Tibial artery (tissue), 4 donors: ENCODE results near the gene SLC1A3.

Source experiments
- DNase-seq, 2 donors: peaks; one replicate each; pipeline ENCODE4 v3.0.0-alpha.2; 2019
- H3K27ac ChIP-seq, 2 donors: fragments of 200-600 bp; sonication (generic) in 1 of 2; 1 replicate in 1 of 2; 2 replicates in 1 of 2; pipeline ENCODE4 v1.5.1; 2018 to 2019; ENCODE audit warnings: mild to moderate bottlenecking in 1 of 2
- H3K27me3 ChIP-seq, 2 donors: fragments of 200-600 bp; sonication (generic) in 1 of 2; one replicate each; pipeline versions ENCODE4 v1.5.1 to v1.6.0; 2016 to 2019
- H3K36me3 ChIP-seq, 3 donors: fragments of 200-600 bp; sonication (generic) in 2 of 3; one replicate each; pipeline ENCODE4 v1.5.1; 2016 to 2019; ENCODE audit warnings: mild to moderate bottlenecking in 2 of 3
- H3K4me1 ChIP-seq, 4 donors: fragments of 200-600 bp; sonication (generic) in 2 of 4; 1 replicate in 3 of 4; 2 replicates in 1 of 4; pipeline ENCODE4 v1.5.1; 2016 to 2019
- H3K4me3 ChIP-seq, 2 donors: fragments of 200-600 bp; sonication (generic) in 1 of 2; 1 replicate in 1 of 2; 2 replicates in 1 of 2; pipeline ENCODE4 v1.5.1; 2018 to 2019; ENCODE audit warnings: mild to moderate bottlenecking in 2 of 2
- H3K9me3 ChIP-seq, 3 donors: fragments of 200-600 bp; sonication (generic) in 1 of 3; one replicate each; pipeline ENCODE4 v1.5.1; 2016 to 2019
- CTCF ChIP-seq, 2 experiments: fragments of 200-600 bp in 1 of 2; fragments of 450-650 bp in 1 of 2; IDR thresholded peaks; one replicate each; pipeline ENCODE4 v1.5.1; 2017 to 2019; ENCODE audit warnings: antibody characterized with exemption in 2 of 2, mild to moderate bottlenecking in 1 of 2, moderate library complexity in 1 of 2
- intact Hi-C: fragments of 100-400 bp; cut with DNase I; formaldehyde crosslinking; loops from one replicate; pipeline ENCODE4 v1.15.0; 2023; ENCODE audit warnings: low total_unique reads

Gene SLC1A3

GRCh38 chr5:36602704-36603321, 3.6 kb upstream of the SLC1A3 start:
- Histone ChIP-seq H3K27me3 (peaks cover 0 to 2% of the 10 kb centered on the region in 2 donors), H3K27ac (no peak overlapping the region), H3K4me3 (no peak overlapping the region), H3K9me3 (no peaks in the 10 kb centered on the region), H3K36me3 (no peaks in the 10 kb centered on the region), H3K4me1 (peaks cover 0 to 12% (median 4%) of the 10 kb centered on the region in 4 donors)
- intact Hi-C loops: no loop called here
- no peak for DNase-seq
- TF ChIP-seq CTCF (IDR thresholded peaks at IDR 0.05): no peak

- H3K4me1 ChIP-seq: peaks cover 0 to 12% (median 5%) of the 10 kb centered on the region in 4 donors
- no peak overlapping the region for H3K4me3 ChIP-seq
- no peak overlapping the region for H3K27ac ChIP-seq
- H3K9me3 ChIP-seq: no peaks in the 10 kb centered on the region
- intact Hi-C loops: no loop called here
- TF ChIP-seq CTCF (IDR thresholded peaks at IDR 0.05): no peak
- H3K36me3 ChIP-seq: no peaks in the 10 kb centered on the region
- H3K27me3 ChIP-seq: peaks cover 0 to 5% of the 10 kb centered on the region in 2 donors
- no peak for DNase-seq
These were observed 1.2 kb upstream of the SLC1A3 start for GRCh38 chr5:36605241-36605640.

GRCh38 chr5:36606036-36606427, 374 bp upstream of the SLC1A3 start:
- Histone ChIP-seq H3K27ac (peak overlapping the region; percentile 1 to 29), H3K4me1 (peaks cover 0 to 12% (median 5%) of the 10 kb centered on the region in 4 donors), H3K27me3 (peaks cover 0 to 5% of the 10 kb centered on the region in 2 donors), H3K4me3 (peak overlapping the region; percentile 49 to 55), H3K36me3 (no peaks in the 10 kb centered on the region), H3K9me3 (no peaks in the 10 kb centered on the region)
- TF ChIP-seq CTCF (IDR thresholded peaks at IDR 0.05): no peak
- intact Hi-C loops: no loop called here
- no peak for DNase-seq

- Histone ChIP-seq H3K4me3 (peak overlapping the region; percentile 49 to 55), H3K27me3 (peaks cover 0 to 5% of the 10 kb centered on the region in 2 donors), H3K36me3 (no peaks in the 10 kb centered on the region), H3K9me3 (no peaks in the 10 kb centered on the region), H3K27ac (peak overlapping the region; percentile 1 to 29), H3K4me1 (peaks cover 0 to 12% (median 5%) of the 10 kb centered on the region in 4 donors)
- no peak for TF ChIP-seq CTCF (IDR thresholded peaks at IDR 0.05)
- DNase-seq: no peak
- intact Hi-C loops: no loop called here
These were observed 737 bp downstream of the SLC1A3 start for GRCh38 chr5:36607114-36607571.

GRCh38 chr5:36607838-36608783, 1.7 kb downstream of the SLC1A3 start:
- Histone ChIP-seq H3K4me1 (peaks cover 0 to 12% (median 5%) of the 10 kb centered on the region in 4 donors), H3K4me3 (peak overlapping the region; percentile 49 to 55), H3K27me3 (peaks cover 0 to 5% of the 10 kb centered on the region in 2 donors), H3K27ac (no peak overlapping the region), H3K9me3 (no peaks in the 10 kb centered on the region), H3K36me3 (no peaks in the 10 kb centered on the region)
- intact Hi-C loops: no loop called here
- TF ChIP-seq CTCF (IDR thresholded peaks at IDR 0.05): no peak
- DNase-seq: no peak
